Measurements from ENCODE around the gene ZSCAN21.
A peak's percentile ranks its signal among the peaks of the same experiment; 100 is the strongest.

Gene ZSCAN21

DNA sequence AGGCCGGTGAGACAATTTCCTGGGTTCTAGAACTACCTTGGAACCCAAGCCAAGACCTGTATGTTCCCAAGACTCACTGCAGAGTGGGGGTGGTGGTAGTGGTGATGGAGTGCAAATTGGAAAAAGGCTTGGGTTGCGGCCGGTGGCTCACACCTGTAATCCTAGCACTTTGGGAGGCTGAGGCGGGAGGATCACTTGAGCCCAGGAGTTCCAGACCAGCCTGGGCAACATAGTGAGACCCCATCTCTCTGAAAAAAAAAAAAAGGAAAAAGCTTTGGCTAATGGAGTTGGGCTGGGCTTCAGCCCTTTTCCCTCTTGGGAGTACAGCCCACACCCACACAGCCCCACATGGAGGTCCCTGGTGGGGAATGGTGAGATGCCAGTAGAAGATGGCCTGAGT lies 56.0 kb downstream of the ZSCAN21 start:
- H3K27ac ChIP-seq, result peak overlapping the region; percentile 36
- no peak for DNase-seq (ENCODE audit: low spot score)
- CTCF ChIA-PET, result no interaction called here
- TF ChIP-seq, protein P1, sequence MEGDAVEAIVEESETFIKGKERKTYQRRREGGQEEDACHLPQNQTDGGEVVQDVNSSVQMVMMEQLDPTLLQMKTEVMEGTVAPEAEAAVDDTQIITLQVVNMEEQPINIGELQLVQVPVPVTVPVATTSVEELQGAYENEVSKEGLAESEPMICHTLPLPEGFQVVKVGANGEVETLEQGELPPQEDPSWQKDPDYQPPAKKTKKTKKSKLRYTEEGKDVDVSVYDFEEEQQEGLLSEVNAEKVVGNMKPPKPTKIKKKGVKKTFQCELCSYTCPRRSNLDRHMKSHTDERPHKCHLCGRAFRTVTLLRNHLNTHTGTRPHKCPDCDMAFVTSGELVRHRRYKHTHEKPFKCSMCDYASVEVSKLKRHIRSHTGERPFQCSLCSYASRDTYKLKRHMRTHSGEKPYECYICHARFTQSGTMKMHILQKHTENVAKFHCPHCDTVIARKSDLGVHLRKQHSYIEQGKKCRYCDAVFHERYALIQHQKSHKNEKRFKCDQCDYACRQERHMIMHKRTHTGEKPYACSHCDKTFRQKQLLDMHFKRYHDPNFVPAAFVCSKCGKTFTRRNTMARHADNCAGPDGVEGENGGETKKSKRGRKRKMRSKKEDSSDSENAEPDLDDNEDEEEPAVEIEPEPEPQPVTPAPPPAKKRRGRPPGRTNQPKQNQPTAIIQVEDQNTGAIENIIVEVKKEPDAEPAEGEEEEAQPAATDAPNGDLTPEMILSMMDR (conservative IDR thresholded peaks at IDR 0.05; ENCODE audit: low read depth), result no peak
- POLR2A ChIA-PET (ENCODE audit: low non-redundant PET), result no interaction called here

DNA sequence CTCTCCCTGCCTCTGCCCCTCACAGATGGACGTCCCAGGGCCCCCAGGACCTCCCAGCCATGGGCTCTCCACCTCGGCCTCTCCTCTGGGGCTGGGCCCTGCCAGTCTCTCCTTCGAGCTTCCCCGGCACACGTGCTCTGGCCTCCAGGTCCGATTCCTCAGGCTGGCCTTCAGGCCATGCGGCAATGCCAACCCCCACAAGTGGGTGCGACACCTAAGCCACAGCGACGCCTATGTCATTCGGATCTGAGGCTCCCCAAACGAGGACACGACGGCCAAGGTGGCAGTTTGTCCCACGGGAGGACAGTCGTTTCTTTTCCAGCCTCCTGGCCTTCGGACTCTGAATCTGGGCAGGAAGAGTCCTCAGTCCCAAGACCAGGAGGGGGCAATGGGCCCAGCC lies 57.1 kb downstream of the ZSCAN21 start:
- peak overlapping the region; percentile 36 for H3K27ac ChIP-seq
- ChIA-PET POLR2A (ENCODE audit: low non-redundant PET) (no interaction called here), CTCF (interaction anchor here (0.6 kb wide), 1 partner anchor 301 kb away, joined by 3 read pairs; no protein-coding TSS in a partner anchor)
- DNase-seq (ENCODE audit: low spot score), result no peak
- TF ChIP-seq, protein P1 (conservative IDR thresholded peaks at IDR 0.05; ENCODE audit: low read depth), result no peak

DNA sequence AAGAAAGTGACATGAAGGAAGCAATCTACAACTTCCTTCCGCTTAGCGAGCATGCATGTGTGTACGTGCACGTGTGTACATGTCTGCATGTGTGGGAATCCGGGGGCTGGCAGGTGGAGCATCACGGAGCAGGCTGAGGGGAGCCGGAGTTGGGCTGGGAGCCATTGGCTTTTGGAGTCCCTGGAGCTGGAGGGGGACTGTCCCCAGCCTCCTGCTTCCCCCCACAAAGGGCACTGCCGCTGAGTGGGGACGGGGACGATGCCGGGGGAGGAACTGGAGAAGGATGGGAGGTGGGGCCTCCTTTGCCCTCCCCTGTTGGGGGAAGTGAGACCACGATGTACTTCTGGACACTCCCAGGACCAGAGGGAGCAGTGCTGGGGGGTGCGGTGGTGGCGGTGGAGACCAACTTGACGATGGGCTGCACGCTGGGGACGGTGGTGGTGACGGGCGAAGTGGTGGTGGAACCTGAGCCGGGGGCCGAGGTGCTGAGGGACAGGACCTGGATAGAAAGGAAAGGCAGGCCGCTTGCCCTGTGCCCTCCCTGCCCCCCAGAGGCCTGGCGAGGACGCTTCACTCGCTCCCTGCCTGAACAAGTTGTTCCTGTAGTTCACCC lies 57.7 kb downstream of the ZSCAN21 start:
- POLR2A ChIA-PET (ENCODE audit: low non-redundant PET), result no interaction called here
- TF ChIP-seq, protein P1 (conservative IDR thresholded peaks at IDR 0.05; ENCODE audit: low read depth), result no peak
- CTCF ChIA-PET, result no interaction called here
- no peak for DNase-seq (ENCODE audit: low spot score)
- H3K27ac ChIP-seq, result peak overlapping the region; percentile 36

DNA sequence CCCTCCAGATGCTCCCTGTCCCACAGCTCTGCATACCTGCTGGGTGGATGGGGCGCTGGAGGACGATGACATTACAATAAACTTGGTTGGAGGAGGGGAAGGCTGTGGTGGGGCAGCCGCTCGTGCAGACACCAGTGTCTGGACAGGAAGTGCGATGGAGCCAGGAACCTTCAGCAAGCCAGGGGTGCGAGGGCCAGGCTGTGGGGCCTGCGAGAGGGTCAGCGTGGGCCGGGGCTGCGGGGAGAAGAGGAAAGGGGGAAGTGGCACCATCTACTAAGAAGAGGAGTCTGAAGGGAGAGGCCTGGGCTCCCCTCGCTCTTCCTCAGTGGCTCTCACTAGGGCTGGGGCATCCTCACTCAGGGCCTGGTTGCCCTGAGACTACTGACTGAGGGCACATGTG lies 58.3 kb downstream of the ZSCAN21 start:
- H3K27ac ChIP-seq, result peak overlapping the region; percentile 36
- CTCF ChIA-PET, result interaction anchor here (0.7 kb wide), 1 partner anchor 38 kb away, joined by 4 read pairs; no protein-coding TSS in a partner anchor
- POLR2A ChIA-PET (ENCODE audit: low non-redundant PET), result no interaction called here
- TF ChIP-seq, protein P1 (conservative IDR thresholded peaks at IDR 0.05; ENCODE audit: low read depth), result no peak
- DNase-seq (ENCODE audit: low spot score), result no peak

DNA sequence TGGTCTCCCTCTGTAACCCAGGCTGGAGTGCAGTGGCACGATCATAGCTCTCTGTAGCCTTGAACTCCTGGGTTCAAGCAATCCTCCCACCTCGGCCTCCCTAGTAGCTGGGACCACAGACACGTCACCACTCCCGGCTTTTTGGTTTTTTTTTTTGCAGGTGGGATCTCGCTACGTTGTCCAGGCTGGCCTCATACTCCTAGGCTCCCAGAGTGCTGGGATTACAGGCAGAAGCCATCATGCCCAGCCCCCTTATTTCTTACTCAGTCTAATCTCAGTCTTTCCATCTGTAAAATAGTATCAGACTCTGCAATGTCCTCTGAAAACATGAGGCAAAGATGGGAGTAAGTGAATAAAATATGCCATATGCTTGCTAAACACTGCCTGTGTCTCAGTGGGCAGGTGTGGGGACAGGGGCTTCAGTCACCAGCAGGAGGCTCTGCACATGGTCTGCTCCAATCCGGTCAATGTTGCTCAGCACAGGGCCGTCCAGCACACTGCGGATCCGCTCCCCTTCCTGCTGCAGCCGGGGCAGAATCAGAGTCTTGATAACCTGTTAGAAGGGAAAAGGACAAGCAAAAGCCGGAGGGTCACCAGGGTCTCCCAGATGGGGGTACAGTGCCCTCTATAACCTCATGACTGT lies 60.1 kb downstream of the ZSCAN21 start:
- TF ChIP-seq, protein P1 (conservative IDR thresholded peaks at IDR 0.05; ENCODE audit: low read depth), result no peak
- ChIA-PET POLR2A (ENCODE audit: low non-redundant PET) (no interaction called here), CTCF (no interaction called here)
- peak overlapping the region; percentile 36 for H3K27ac ChIP-seq
- no peak for DNase-seq (ENCODE audit: low spot score)

DNA sequence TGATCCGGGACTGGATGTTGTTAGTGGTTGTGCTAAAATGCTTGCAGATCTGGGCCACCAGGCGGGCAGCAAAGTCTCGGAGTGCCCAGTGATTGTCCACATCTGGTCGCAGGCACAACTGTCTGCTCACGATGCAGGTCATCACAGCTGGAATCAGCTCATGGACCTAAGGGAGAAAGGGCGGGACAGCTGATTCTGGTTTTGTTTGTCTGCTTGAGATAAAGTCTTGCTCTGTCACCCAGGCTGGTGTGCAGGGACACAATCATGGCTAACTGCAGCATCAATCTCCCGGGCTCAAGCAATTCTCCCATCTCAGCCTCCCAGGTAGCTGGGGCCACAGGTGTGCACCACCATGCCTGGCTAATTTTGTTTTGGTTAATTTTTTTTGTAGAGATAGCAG lies 61.6 kb downstream of the ZSCAN21 start:
- H3K27ac ChIP-seq, result peak overlapping the region; percentile 36
- POLR2A ChIA-PET (ENCODE audit: low non-redundant PET), result no interaction called here
- CTCF ChIA-PET, result no interaction called here
- no peak for DNase-seq (ENCODE audit: low spot score)
- TF ChIP-seq, protein P1 (conservative IDR thresholded peaks at IDR 0.05; ENCODE audit: low read depth), result no peak
